GM10266 (cell line): Measurements from ENCODE around the gene HPSE2.

Source experiments
- DNase-seq: peaks from one replicate; pipeline ENCODE4 v3.0.0; 2012; ENCODE audit errors: extremely low spot score
- CTCF ChIP-seq: IDR thresholded peaks from 2 replicates; pipeline ENCODE4 v1.5.1; 2012; ENCODE audit warnings: mild to moderate bottlenecking, low read depth; ENCODE audit not compliant: control insufficient read depth, insufficient read depth; ENCODE audit errors: missing control alignments

The HPSE2 gene

GRCh38 chr10:98950106-98950505 lies 285.5 kb downstream of the HPSE2 start:
- DNase-seq, result no peak
- no peak for TF ChIP-seq CTCF

- TF ChIP-seq CTCF, result no peak
- DNase-seq, result no peak
Measured at GRCh38 chr10:98949306-98949705, 286.3 kb downstream of the HPSE2 start.

GRCh38 chr10:98943681-98944080 lies 292.0 kb downstream of the HPSE2 start:
- TF ChIP-seq CTCF, result no peak
- DNase-seq, result no peak

GRCh38 chr10:98929709-98930108 lies 305.9 kb downstream of the HPSE2 start:
- TF ChIP-seq CTCF, result no peak
- DNase-seq, result no peak

GRCh38 chr10:98925651-98926050 lies 310.0 kb downstream of the HPSE2 start:
- DNase-seq, result no peak
- no peak for TF ChIP-seq CTCF

- no peak for DNase-seq
- no peak for TF ChIP-seq CTCF
Measured at GRCh38 chr10:98924526-98924925, 311.1 kb downstream of the HPSE2 start.

GRCh38 chr10:98921316-98921715 lies 314.3 kb downstream of the HPSE2 start:
- no peak for DNase-seq
- TF ChIP-seq CTCF, result no peak
